CD4-positive, alpha-beta memory T cell (primary cell): ENCODE data around the gene ATXN7L1. TPM values are rescaled to one million over a fixed set of nuclear protein-coding genes. Genes with fewer than 3 reads are reported as not detected.
"Not testable (repeated sequence)": the region's sequence is repeated elsewhere in the genome, so short reads cannot be mapped to it uniquely, and the experiment has no call there.

Source experiments
- CTCF ChIA-PET: fragments of 350-600 bp; sonication (Branson Sonifier 250); formaldehyde crosslinking; loops from one replicate; lab custom pipeline; 2021; ENCODE audit warnings: inconsistent platforms; ENCODE audit not compliant: partially characterized antibody; lab: Charles Lee
- POLR2A ChIA-PET: fragments of 350-600 bp; sonication (Branson Sonifier 250); formaldehyde crosslinking; loops from one replicate; lab custom pipeline; 2021; ENCODE audit not compliant: partially characterized antibody; lab: Charles Lee
- DNase-seq, 5 donors: peaks; one replicate each; pipeline versions ENCODE4 v3.0.0 to v3.0.0-alpha.2; 2020 to 2022; ENCODE audit warnings: mixed read lengths in 1 of 5
- H3K27ac ChIP-seq: one replicate; pipeline ENCODE4 v1.7.0; 2013; ENCODE audit warnings: low read depth, low read length
- H3K27me3 ChIP-seq: 2 replicates; pipeline ENCODE4 v1.7.0; 2013; ENCODE audit warnings: mild to moderate bottlenecking, low read length, moderate library complexity; ENCODE audit not compliant: insufficient read depth
- H3K36me3 ChIP-seq: 2 replicates; pipeline ENCODE4 v1.7.0; 2013; ENCODE audit warnings: mild to moderate bottlenecking, low read length, moderate library complexity; ENCODE audit not compliant: insufficient read depth
- H3K4me1 ChIP-seq: 2 replicates; pipeline ENCODE4 v1.7.0; 2013; ENCODE audit warnings: mild to moderate bottlenecking, low read length, moderate library complexity; ENCODE audit not compliant: insufficient read depth
- H3K4me3 ChIP-seq, 2 donors: one replicate each; pipeline ENCODE4 v1.7.0; 2013; ENCODE audit warnings: low read length in 2 of 2, mild to moderate bottlenecking in 1 of 2
- H3K9me3 ChIP-seq, 2 donors: one replicate each; pipeline ENCODE4 v1.7.0; 2013; ENCODE audit warnings: low read length in 2 of 2, control low read depth in 1 of 2; ENCODE audit not compliant: control insufficient read depth in 1 of 2
- H3K27ac Mint-ChIP-seq, 7 donors: one replicate each; pipeline ENCODE4 v1.8.0; 2020 to 2021; ENCODE audit warnings: mixed read lengths in 7 of 7, mild to moderate bottlenecking in 6 of 7, inconsistent platforms in 3 of 7, moderate library complexity in 3 of 7
- H3K27me3 Mint-ChIP-seq, 2 donors: one replicate each; pipeline ENCODE4 v1.8.0; 2020 to 2021; ENCODE audit warnings: mixed read lengths in 2 of 2
- H3K36me3 Mint-ChIP-seq, 2 donors: one replicate each; pipeline ENCODE4 v1.8.0; 2020 to 2021; ENCODE audit warnings: mixed read lengths in 2 of 2, inconsistent platforms in 1 of 2, mild to moderate bottlenecking in 1 of 2
- H3K4me1 Mint-ChIP-seq, 4 donors: one replicate each; pipeline ENCODE4 v1.8.0; 2020 to 2021; ENCODE audit warnings: mixed read lengths in 4 of 4, mild to moderate bottlenecking in 1 of 4
- H3K4me3 Mint-ChIP-seq, 8 donors: one replicate each; pipeline ENCODE4 v1.8.0; 2020 to 2021; ENCODE audit warnings: mixed read lengths in 8 of 8, mild to moderate bottlenecking in 7 of 8, moderate library complexity in 6 of 8, inconsistent platforms in 3 of 8
- H3K9me3 Mint-ChIP-seq, 8 donors: one replicate each; pipeline ENCODE4 v1.8.0; 2020 to 2021; ENCODE audit warnings: mixed read lengths in 8 of 8, mild to moderate bottlenecking in 5 of 8, inconsistent platforms in 3 of 8, moderate library complexity in 1 of 8
- intact Hi-C: fragments of 100-400 bp; cut with micrococcal nuclease; formaldehyde crosslinking; loops from one replicate; pipeline ENCODE4 v1.15.1; 2023
- polyA plus RNA-seq, 2 donors: library from polyadenylated mRNA; unstranded; fragments of 300-500 nt; fragmentation: Illumina TruSeq; gene quantifications; one replicate each; pipeline ENCODE4 v1.2.3, GENCODE V29; 2021
- total RNA-seq, 2 experiments: library from RNA; stranded (reverse); gene quantifications; one replicate each; pipeline ENCODE4 v1.2.3, GENCODE V29; 2021

Gene ATXN7L1
- total and polyA plus RNA-seq, 4 experiments from 2014 or later: 8.7 to 62.2 (median 42.6) TPM

DNA sequence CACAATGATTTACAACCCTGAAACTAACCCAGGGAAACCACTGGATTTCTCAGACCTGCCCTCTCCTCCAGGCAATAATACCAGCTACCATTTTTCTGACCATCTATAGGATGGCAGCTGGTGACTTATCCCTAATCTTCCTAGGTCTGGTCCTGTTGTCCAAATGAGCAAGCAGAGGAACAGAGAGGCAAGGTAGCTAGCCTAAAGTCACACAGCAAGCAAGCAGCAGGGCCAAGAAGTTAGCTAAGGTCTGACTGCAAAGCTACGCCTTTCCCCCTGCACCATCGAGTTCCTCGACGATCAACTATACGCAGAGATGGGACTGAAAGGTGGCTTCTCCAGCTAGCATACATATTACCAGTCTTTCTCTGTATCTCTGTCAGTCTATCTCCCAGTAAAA lies 25.3 kb downstream of the ATXN7L1 start:
- Mint-ChIP-seq H3K4me3 (peak overlapping the region in 7 of 8 donors; percentile 37 to 84 (median 60)), H3K4me1 (peaks cover 55 to 65% (median 60%) of the 10 kb centered on the region in 4 donors), H3K9me3 (peaks cover 0 to 8% (median 0%) of the 10 kb centered on the region in 8 donors), H3K27ac (peak overlapping the region; percentile 74 to 96 (median 94)), H3K27me3 (no peaks in the 10 kb centered on the region), H3K36me3 (peaks cover 0 to 2% of the 10 kb centered on the region in 2 donors)
- Histone ChIP-seq H3K9me3 (no peaks in the 10 kb centered on the region), H3K27ac (peak overlapping the region; percentile 4), H3K27me3 (no peaks in the 10 kb centered on the region), H3K36me3 (no peaks in the 10 kb centered on the region), H3K4me3 (no peak overlapping the region), H3K4me1 (peaks cover 62% of the 10 kb centered on the region)
- CTCF ChIA-PET: interaction anchor here (0.7 to 5.2 kb wide), 10 partner anchors 8 to 194 kb away, joined by 3 to 44 read pairs (median 5); partner anchors contain the start of gene ATXN7L1
- POLR2A ChIA-PET: interaction anchor here (0.6 to 5.0 kb wide), 10 partner anchors 7 to 260 kb away, joined by 3 to 53 read pairs (median 4); partner anchors contain the start of gene ATXN7L1
- DNase-seq: no peak
- intact Hi-C loops: no loop called here

- peak overlapping the region; percentile 35 for H3K27ac ChIP-seq
- H3K9me3 Mint-ChIP-seq: peaks cover 0 to 8% (median 0%) of the 10 kb centered on the region in 8 donors
- POLR2A ChIA-PET: interaction anchor here (0.7 to 5.0 kb wide), 20 partner anchors 9 to 1319 kb away, joined by 3 to 53 read pairs (median 4); partner anchors contain the start of genes ATXN7L1, HBP1, NAMPT and SYPL1
- H3K4me3 Mint-ChIP-seq: peak overlapping the region; percentile 60 to 87 (median 78)
- no peaks in the 10 kb centered on the region for H3K27me3 Mint-ChIP-seq
- peaks cover 58% of the 10 kb centered on the region for H3K4me1 ChIP-seq
- peaks cover 4 to 9% of the 10 kb centered on the region in 2 donors for H3K36me3 Mint-ChIP-seq
- H3K4me3 ChIP-seq: peak overlapping the region; percentile 16 to 18
- H3K9me3 ChIP-seq: no peaks in the 10 kb centered on the region
- intact Hi-C loops: loop anchor here (2.0 kb wide), 2 partner anchors 28 to 40 kb away; partner anchors contain the start of gene ATXN7L1
- no peaks in the 10 kb centered on the region for H3K27me3 ChIP-seq
- H3K36me3 ChIP-seq: no peaks in the 10 kb centered on the region
- H3K27ac Mint-ChIP-seq: peak overlapping the region; percentile 74 to 96 (median 94)
- H3K4me1 Mint-ChIP-seq: peaks cover 56 to 65% (median 58%) of the 10 kb centered on the region in 4 donors
- DNase-seq: peak; percentile 63 to 81 (median 71)
- CTCF ChIA-PET: interaction anchor here (0.7 to 5.2 kb wide), 9 partner anchors 10 to 193 kb away, joined by 3 to 44 read pairs (median 5); partner anchors contain the start of gene ATXN7L1
These were observed 27.1 kb downstream of the ATXN7L1 start for GRCh38 chr7:105849122-105849855.

GRCh38 chr7:105846404-105846803 lies 30.0 kb downstream of the ATXN7L1 start:
- Mint-ChIP-seq H3K4me3 (no peak overlapping the region), H3K36me3 (peaks cover 4 to 15% of the 10 kb centered on the region in 2 donors), H3K4me1 (peaks cover 43 to 49% (median 45%) of the 10 kb centered on the region in 4 donors), H3K9me3 (peaks cover 0 to 8% (median 0%) of the 10 kb centered on the region in 8 donors), H3K27me3 (no peaks in the 10 kb centered on the region), H3K27ac (peak overlapping the region in 2 of 7 donors; percentile 23 to 76)
- H3K27ac ChIP-seq: no peak overlapping the region
- H3K4me3 ChIP-seq: no peak overlapping the region
- H3K27me3 ChIP-seq: no peaks in the 10 kb centered on the region
- H3K9me3 ChIP-seq: no peaks in the 10 kb centered on the region
- intact Hi-C loops: no loop called here
- no peaks in the 10 kb centered on the region for H3K36me3 ChIP-seq
- H3K4me1 ChIP-seq: peaks cover 41% of the 10 kb centered on the region
- no peak for DNase-seq
- POLR2A ChIA-PET: no interaction called here
- CTCF ChIA-PET: no interaction called here

DNA sequence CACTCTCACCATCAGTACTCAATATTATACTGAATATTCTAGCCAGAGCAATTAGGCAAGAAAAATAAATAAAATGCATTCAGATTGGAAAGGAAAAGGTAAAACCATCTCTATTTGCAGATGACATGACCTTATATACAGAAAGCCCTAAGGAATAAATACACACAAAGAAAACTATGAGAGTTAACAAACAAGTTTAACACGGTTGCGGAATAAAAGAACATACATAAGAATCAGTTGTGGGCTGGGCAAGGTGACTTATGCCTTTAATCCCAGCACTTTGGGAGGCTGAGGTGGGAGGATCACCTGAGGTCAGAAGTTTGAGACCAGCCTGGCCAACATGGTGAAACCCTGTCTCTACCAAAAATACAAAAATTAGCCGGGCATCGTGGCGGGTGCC lies 31.7 kb downstream of the ATXN7L1 start:
- H3K27me3 ChIP-seq, H3K27me3 Mint-ChIP-seq, H3K4me3 ChIP-seq, H3K9me3 Mint-ChIP-seq, POLR2A ChIA-PET, DNase-seq, CTCF ChIA-PET, H3K4me3 Mint-ChIP-seq, H3K9me3 ChIP-seq, H3K36me3 ChIP-seq, intact Hi-C loops, H3K27ac ChIP-seq: not testable (repeated sequence)
- Mint-ChIP-seq H3K36me3 (peaks cover 4 to 23% of the 10 kb centered on the region in 2 donors), H3K4me1 (peaks cover 29 to 38% (median 35%) of the 10 kb centered on the region in 4 donors), H3K27ac (peak overlapping the region in 1 of 7 donors; percentile 41)
- peaks cover 32% of the 10 kb centered on the region for H3K4me1 ChIP-seq

- Histone ChIP-seq H3K27me3 (no peaks in the 10 kb centered on the region), H3K9me3 (no peaks in the 10 kb centered on the region), H3K27ac (no peak overlapping the region), H3K4me3 (no peak overlapping the region), H3K4me1 (peaks cover 8% of the 10 kb centered on the region), H3K36me3 (no peaks in the 10 kb centered on the region)
- CTCF ChIA-PET: no interaction called here
- H3K4me3 Mint-ChIP-seq: no peak overlapping the region
- peaks cover 0 to 4% (median 0%) of the 10 kb centered on the region in 8 donors for H3K9me3 Mint-ChIP-seq
- intact Hi-C loops: no loop called here
- H3K36me3 Mint-ChIP-seq: peaks cover 4 to 26% of the 10 kb centered on the region in 2 donors
- no peak overlapping the region for H3K27ac Mint-ChIP-seq
- DNase-seq: no peak
- POLR2A ChIA-PET: no interaction called here
- peaks cover 11 to 19% (median 15%) of the 10 kb centered on the region in 4 donors for H3K4me1 Mint-ChIP-seq
- H3K27me3 Mint-ChIP-seq: no peaks in the 10 kb centered on the region
These were observed 34.5 kb downstream of the ATXN7L1 start for GRCh38 chr7:105841866-105842265.

DNA sequence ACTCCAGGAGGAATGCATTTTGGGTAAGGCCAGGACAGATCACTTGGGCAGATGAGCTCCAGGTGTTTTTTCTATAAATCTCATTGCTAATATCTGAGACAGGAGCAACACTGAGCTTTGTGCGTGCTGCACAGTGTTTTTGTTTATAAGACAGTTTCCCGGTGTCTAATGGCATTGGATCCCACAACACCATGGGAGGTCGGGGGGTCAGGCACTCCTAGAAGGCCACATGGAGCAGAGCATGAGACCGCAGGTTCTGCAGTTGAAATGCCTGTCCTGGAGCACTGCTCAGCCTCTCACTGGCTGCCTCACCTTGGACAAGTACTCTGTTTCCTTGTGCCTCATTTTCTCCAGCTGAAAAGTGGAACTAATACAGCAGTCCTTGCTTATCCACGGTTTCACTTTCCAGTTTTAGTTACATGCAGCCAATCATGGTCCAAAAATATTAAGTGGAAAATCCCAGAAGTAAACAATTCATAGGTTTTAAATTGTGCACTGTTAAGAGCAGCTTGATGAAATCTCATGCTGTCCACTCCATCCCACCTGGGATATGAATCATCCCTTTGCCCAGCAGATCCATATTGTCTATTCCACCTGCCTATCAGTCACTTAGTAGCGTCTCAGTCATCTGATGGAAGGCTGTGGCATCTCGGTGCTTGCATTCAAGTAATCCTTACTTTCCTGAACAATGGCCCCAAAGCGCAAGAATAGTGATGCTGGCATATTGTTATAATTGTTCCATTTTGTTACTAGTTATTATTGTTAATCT lies 35.2 kb downstream of the ATXN7L1 start:
- intact Hi-C loops: no loop called here
- ChIA-PET POLR2A (interaction anchor here (1.3 kb wide), 1 partner anchor 8 kb away, joined by 3 read pairs; no protein-coding TSS in a partner anchor), CTCF (interaction anchor here (1.4 kb wide), 1 partner anchor 81 kb away, joined by 3 read pairs; no protein-coding TSS in a partner anchor)
- no peak for DNase-seq
- H3K4me1 ChIP-seq: peaks cover 8% of the 10 kb centered on the region
- no peak overlapping the region for H3K4me3 Mint-ChIP-seq
- H3K4me3 ChIP-seq: no peak overlapping the region
- H3K27ac Mint-ChIP-seq: no peak overlapping the region
- no peaks in the 10 kb centered on the region for H3K9me3 Mint-ChIP-seq
- H3K9me3 ChIP-seq: no peaks in the 10 kb centered on the region
- H3K36me3 ChIP-seq: no peaks in the 10 kb centered on the region
- H3K36me3 Mint-ChIP-seq: peaks cover 2 to 26% of the 10 kb centered on the region in 2 donors
- H3K27me3 Mint-ChIP-seq: no peaks in the 10 kb centered on the region
- peaks cover 5 to 15% (median 12%) of the 10 kb centered on the region in 4 donors for H3K4me1 Mint-ChIP-seq
- H3K27ac ChIP-seq: no peak overlapping the region
- no peaks in the 10 kb centered on the region for H3K27me3 ChIP-seq
